Liver (tissue), 3 donors: ENCODE measurements around the gene HID1.

ENCODE experiments used
- REST ChIP-seq: IDR thresholded peaks from 2 replicates; pipeline ENCODE4 v1.6.1; 2016; ENCODE audit warnings: antibody characterized with exemption, mild to moderate bottlenecking
- TAF1 ChIP-seq: conservative IDR thresholded peaks from 2 replicates; pipeline ENCODE4 v1.6.1; 2016; ENCODE audit warnings: antibody characterized with exemption, mild to moderate bottlenecking
- TF ChIP-seq, protein P1 (sequence below): fragments of 150-350 bp; IDR thresholded peaks from 2 replicates; pipeline ENCODE4 v1.5.1; 2017; ENCODE audit warnings: improper control_type of control experiment, low read depth, low read length; ENCODE audit not compliant: missing input control
- donor health status: healthy.
- donor health status: healthy.

DNA sequence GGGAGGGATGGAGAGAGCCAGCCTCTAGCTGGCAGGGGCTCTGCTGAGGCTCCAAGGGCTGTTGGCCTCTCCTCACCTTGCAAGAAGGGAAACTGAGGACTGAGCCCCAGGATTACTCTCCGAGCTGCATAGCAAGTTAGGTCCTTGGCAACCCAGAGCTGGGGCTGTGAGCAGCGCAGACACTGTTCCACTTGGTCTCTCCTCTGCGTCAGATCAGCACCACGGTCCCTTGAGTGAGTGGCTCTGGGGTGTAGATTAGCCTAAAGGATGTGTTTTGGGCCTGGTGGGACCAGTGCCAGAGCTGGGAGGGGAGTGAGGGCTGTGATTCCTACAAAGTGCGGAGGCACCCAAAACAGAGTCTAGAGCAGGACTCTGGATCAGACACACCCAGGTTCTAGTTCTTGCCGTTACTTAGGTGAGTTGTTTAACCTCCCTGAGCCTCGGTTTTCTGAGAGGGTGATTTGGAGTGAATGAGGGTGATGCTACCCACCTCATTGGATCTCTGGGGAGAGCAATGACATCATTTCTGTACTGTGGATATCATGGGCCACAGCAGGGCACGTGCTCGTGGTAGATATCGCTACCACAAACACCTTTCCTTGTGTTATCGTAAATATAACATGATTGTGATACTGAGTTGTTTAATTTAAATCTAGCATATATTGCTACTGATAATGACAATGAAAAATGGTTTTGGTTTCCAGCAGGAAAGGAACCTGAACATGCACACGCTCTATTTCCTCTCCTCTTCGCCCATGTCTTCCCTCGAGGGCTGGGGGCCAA is 71.0 kb downstream of the HID1 start:
- TF ChIP-seq REST (no peak), TAF1 (no peak)
- TF ChIP-seq, protein P1, sequence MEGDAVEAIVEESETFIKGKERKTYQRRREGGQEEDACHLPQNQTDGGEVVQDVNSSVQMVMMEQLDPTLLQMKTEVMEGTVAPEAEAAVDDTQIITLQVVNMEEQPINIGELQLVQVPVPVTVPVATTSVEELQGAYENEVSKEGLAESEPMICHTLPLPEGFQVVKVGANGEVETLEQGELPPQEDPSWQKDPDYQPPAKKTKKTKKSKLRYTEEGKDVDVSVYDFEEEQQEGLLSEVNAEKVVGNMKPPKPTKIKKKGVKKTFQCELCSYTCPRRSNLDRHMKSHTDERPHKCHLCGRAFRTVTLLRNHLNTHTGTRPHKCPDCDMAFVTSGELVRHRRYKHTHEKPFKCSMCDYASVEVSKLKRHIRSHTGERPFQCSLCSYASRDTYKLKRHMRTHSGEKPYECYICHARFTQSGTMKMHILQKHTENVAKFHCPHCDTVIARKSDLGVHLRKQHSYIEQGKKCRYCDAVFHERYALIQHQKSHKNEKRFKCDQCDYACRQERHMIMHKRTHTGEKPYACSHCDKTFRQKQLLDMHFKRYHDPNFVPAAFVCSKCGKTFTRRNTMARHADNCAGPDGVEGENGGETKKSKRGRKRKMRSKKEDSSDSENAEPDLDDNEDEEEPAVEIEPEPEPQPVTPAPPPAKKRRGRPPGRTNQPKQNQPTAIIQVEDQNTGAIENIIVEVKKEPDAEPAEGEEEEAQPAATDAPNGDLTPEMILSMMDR = no peak
